Cardiac fibroblast (primary cell): Measurements from ENCODE around the gene PPP1R14C.

ENCODE experiments used
- DNase-seq, 2 donors: peaks; one replicate each; pipeline versions ENCODE4 v3.0.0 to v3.0.0-alpha.2; 2010; ENCODE audit warnings: low read depth in 2 of 2
- H3K4me3 ChIP-seq, 2 donors: replicated peaks in 1 of 2; 1 replicate in 1 of 2; 2 replicates in 1 of 2; pipeline ENCODE4 v1.5.1; 2011; ENCODE audit warnings: low read depth in 2 of 2, low read length in 2 of 2, mild to moderate bottlenecking in 2 of 2, moderate library complexity in 1 of 2
- CTCF ChIP-seq: IDR thresholded peaks from one replicate; pipeline ENCODE4 v1.5.1; 2011; ENCODE audit warnings: low read depth, mild to moderate bottlenecking, low read length, inconsistent platforms

Gene PPP1R14C

GRCh38 chr6:150144294-150144868, 1.5 kb downstream of the PPP1R14C start:
- DNase-seq = no peak
- no peak for TF ChIP-seq CTCF
- no peak overlapping the region for H3K4me3 ChIP-seq

DNA sequence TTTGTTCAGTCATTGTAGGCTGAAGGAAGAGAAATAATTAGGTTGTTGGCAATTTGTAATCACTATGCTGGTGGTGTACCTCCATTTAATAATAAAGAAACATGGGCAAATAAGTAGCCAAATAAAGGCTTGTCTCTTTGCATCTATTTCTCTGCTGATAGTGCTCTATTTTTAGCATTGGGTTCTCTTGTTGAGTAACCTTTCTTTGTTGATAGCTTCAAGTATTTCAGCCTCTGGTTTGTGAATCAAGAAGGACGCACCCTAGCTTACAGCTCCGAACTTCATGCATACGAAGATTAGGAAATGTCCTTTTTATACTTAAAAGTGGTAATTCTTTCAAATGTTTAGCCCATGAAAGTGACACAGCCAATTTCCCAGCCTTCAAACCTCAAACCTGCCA, 2.6 kb downstream of the PPP1R14C start:
- H3K4me3 ChIP-seq = no peak overlapping the region
- TF ChIP-seq CTCF = no peak

DNA sequence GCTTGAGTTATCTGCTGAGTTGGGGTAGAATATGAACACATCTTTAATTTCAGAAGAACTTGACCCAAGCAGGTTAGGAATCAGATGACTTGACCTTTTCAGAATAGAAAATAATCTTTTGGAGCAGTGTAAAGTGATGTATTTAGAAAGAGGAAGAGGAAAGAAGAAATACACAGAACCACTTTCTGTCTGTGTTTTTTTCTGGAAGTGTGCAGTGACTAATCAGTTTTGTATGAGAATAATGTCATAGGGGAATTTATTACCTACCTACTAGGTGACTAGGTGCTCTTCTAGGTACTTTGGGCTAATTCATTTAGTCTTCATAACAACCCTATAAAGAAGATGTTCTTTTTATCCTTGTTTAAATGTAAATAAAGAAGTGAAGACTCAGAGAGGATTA, 3.0 kb downstream of the PPP1R14C start:
- no peak for DNase-seq
- no peak for TF ChIP-seq CTCF
- H3K4me3 ChIP-seq = no peak overlapping the region

More for the DNA sequence above, 2.6 kb downstream of the PPP1R14C start:
- no peak for DNase-seq

DNA sequence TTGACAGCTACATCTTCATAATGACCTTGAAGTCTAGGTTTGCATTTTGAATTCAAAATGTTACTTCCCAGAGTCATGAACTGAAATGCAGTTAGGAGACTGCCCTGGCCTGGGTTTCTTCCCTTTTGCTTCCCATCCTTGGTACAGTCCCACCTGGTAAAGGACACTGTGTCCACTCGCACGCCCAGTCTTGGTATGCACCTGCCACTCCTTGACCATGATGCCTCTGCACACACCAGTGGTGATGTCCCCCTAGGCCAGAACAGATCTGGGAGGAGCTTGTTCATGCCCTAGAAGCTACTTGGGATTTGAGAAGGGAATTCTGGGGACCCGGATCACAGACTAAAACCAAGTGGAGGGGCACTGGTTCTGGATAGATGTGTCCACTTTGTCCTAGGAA, 3.6 kb downstream of the PPP1R14C start:
- no peak for DNase-seq
- H3K4me3 ChIP-seq = no peak overlapping the region
- no peak for TF ChIP-seq CTCF

DNA sequence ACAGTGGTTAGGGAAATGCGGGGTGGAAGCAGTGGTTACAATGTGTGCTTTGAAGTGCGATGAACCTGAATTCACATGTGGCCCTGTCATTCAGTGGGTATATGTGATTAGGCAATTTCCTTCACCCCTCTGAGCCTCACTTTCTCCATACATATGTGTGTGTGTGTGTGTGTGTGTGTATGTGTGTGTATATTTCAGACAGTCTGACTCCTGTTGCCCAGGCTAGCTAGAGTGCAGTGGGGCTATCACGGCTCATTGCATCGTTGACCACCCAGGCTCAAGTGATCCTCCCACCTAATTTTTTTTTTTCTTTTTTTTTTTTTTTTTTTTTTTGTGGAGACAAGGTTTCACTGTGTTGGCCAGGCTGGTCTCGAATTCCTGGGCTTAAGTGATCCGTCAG, 6.3 kb downstream of the PPP1R14C start:
- no peak overlapping the region for H3K4me3 ChIP-seq
- no peak for DNase-seq
- no peak for TF ChIP-seq CTCF

GRCh38 chr6:150150458-150150820, 7.6 kb downstream of the PPP1R14C start:
- no peak for TF ChIP-seq CTCF
- no peak overlapping the region for H3K4me3 ChIP-seq
- DNase-seq = no peak
